Smooth muscle cell (in vitro differentiated cells): Measurements from ENCODE around the gene CRYGS. TPM values are rescaled to one million over a fixed set of nuclear protein-coding genes. Genes with fewer than 3 reads are reported as not detected.

ENCODE experiments used
- DNase-seq: peaks from one replicate; lab custom pipeline; 2025; ENCODE audit not compliant: unreplicated experiment; lab: John Stamatoyannopoulos, UW
- H2AFZ ChIP-seq: fragments of 200-600 bp; sonication (generic); 2 replicates; pipeline ENCODE4 v1.6.0; 2016; ENCODE audit warnings: antibody characterized with exemption, low read depth, mild to moderate bottlenecking
- H3F3A ChIP-seq: fragments of 200-600 bp; sonication (generic); 2 replicates; pipeline ENCODE4 v1.6.0; 2017; ENCODE audit warnings: antibody characterized with exemption, low read depth
- H3K27ac ChIP-seq: fragments of 200-600 bp; sonication (generic); 2 replicates; pipeline ENCODE4 v1.5.1; 2016; ENCODE audit warnings: low read depth, mild to moderate bottlenecking
- H3K27me3 ChIP-seq: fragments of 200-600 bp; sonication (generic); 2 replicates; pipeline ENCODE4 v1.6.1; 2016; ENCODE audit warnings: low read depth, mild to moderate bottlenecking
- H3K36me3 ChIP-seq: fragments of 200-600 bp; sonication (generic); 2 replicates; pipeline ENCODE4 v1.5.1; 2016; ENCODE audit warnings: low read depth
- H3K4me1 ChIP-seq: fragments of 200-600 bp; sonication (generic); 2 replicates; pipeline ENCODE4 v1.5.1; 2016; ENCODE audit warnings: low read depth
- H3K4me2 ChIP-seq: fragments of 200-600 bp; sonication (generic); 2 replicates; pipeline ENCODE4 v1.6.0; 2016; ENCODE audit warnings: mild to moderate bottlenecking
- H3K4me3 ChIP-seq: fragments of 200-600 bp; sonication (generic); 2 replicates; pipeline ENCODE4 v1.5.1; 2016; ENCODE audit warnings: mild to moderate bottlenecking
- H3K79me2 ChIP-seq: fragments of 200-600 bp; sonication (generic); 2 replicates; pipeline ENCODE4 v1.6.0; 2016; ENCODE audit warnings: low read depth, mild to moderate bottlenecking
- H3K9ac ChIP-seq: fragments of 200-600 bp; sonication (generic); 2 replicates; pipeline ENCODE4 v1.6.0; 2016; ENCODE audit warnings: low read depth
- H3K9me3 ChIP-seq: fragments of 200-600 bp; sonication (generic); replicated peaks from 2 replicates; pipeline ENCODE4 v1.5.1; 2016; ENCODE audit warnings: low read depth
- H4K20me1 ChIP-seq: fragments of 200-600 bp; sonication (generic); 2 replicates; pipeline ENCODE4 v1.6.0; 2016; ENCODE audit warnings: low read depth
- WGBS: methylation state at CpG from one replicate; pipeline ENCODE4 v1.1.7; 2016; ENCODE audit warnings: low lambda C conversion rate; 5-methylcytosine and 5-hydroxymethylcytosine counted together
- polyA plus RNA-seq: library from polyadenylated mRNA; unstranded; fragments of >200 nt; fragmentation: Nextera tagmentation; extraction: Ambion mirVana; gene quantifications from 2 replicates; pipeline ENCODE4 v1.2.1, GENCODE V29; 2016
- total RNA-seq: library from RNA; depleted of rRNA; stranded (reverse); fragments of >200 nt; gene quantifications from 2 replicates; pipeline ENCODE4 v1.2.3, GENCODE V29; 2014
- TF ChIP-seq, protein P1 (sequence below): fragments of 200-600 bp; sonication (generic); IDR thresholded peaks from 2 replicates; pipeline ENCODE4 v1.5.1; 2017; ENCODE audit warnings: borderline replicate concordance, mild to moderate bottlenecking, antibody characterized with exemption; ENCODE audit not compliant: insufficient read depth, poor library complexity, severe bottlenecking

Gene CRYGS
- total and polyA plus RNA-seq, 2 experiments from 2014 or later, result 5.5 to 6.6 TPM

DNA sequence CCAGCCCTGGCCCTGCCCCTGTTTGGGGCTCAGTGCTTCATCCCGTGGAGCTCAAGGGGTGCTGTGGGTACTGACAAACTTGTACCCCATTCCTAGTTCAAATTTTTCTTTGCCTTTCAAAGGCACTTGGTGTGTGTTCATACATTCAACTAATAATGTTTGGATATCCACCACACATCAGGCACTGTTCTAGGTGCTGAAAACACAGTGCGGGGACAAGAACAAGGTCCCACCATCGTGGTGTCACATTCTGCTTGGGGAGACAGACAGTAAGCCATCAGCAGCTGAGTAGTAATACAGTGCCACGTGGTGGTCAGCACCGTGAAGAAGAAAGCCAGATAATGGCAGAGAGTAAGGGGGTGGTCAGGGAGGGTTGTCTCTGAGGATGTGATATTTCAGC, 32.5 kb downstream of the CRYGS start:
- Histone ChIP-seq H3K4me2 (no peak overlapping the region), H3K4me1 (no peaks in the 10 kb centered on the region), H3K36me3 (no peaks in the 10 kb centered on the region), H2AFZ (no peak overlapping the region), H3K9me3 (no peaks in the 10 kb centered on the region), H3K27ac (no peak overlapping the region), H4K20me1 (no peaks in the 10 kb centered on the region), H3K4me3 (no peak overlapping the region), H3K79me2 (no peaks in the 10 kb centered on the region), H3K9ac (no peak overlapping the region), H3K27me3 (peaks cover 14% of the 10 kb centered on the region), H3F3A (no peaks in the 10 kb centered on the region)
- 76% methylated on average over 5 of the region's 5 CpGs for whole genome bisulfite sequencing
- TF ChIP-seq, protein P1, sequence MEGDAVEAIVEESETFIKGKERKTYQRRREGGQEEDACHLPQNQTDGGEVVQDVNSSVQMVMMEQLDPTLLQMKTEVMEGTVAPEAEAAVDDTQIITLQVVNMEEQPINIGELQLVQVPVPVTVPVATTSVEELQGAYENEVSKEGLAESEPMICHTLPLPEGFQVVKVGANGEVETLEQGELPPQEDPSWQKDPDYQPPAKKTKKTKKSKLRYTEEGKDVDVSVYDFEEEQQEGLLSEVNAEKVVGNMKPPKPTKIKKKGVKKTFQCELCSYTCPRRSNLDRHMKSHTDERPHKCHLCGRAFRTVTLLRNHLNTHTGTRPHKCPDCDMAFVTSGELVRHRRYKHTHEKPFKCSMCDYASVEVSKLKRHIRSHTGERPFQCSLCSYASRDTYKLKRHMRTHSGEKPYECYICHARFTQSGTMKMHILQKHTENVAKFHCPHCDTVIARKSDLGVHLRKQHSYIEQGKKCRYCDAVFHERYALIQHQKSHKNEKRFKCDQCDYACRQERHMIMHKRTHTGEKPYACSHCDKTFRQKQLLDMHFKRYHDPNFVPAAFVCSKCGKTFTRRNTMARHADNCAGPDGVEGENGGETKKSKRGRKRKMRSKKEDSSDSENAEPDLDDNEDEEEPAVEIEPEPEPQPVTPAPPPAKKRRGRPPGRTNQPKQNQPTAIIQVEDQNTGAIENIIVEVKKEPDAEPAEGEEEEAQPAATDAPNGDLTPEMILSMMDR, result no peak
- no peak for DNase-seq

DNA sequence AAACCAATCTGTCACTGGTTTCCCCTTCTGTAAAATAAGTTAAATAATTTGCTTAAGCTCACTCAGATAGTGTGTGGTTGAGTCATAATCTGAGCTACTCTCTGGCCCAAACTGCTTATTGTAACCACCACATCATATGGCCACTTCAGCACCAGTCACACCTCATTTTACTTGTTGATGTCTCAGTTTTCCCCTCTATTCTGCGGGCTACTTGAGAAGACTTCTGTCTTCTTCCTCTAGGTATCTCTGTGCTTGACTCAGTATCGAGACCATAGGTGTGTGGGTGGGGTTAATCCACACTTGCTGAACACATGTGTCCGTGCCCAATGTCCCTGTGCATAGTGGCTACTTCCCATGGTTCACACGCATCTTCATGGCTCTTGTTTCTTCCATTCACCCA, 32.9 kb downstream of the CRYGS start:
- Histone ChIP-seq H3K27ac (no peak overlapping the region), H3K9ac (no peak overlapping the region), H3K9me3 (no peaks in the 10 kb centered on the region), H2AFZ (no peak overlapping the region), H4K20me1 (no peaks in the 10 kb centered on the region), H3K4me3 (no peak overlapping the region), H3K4me2 (no peak overlapping the region), H3K36me3 (no peaks in the 10 kb centered on the region), H3F3A (no peaks in the 10 kb centered on the region), H3K79me2 (no peaks in the 10 kb centered on the region), H3K27me3 (peaks cover 14% of the 10 kb centered on the region), H3K4me1 (no peaks in the 10 kb centered on the region)
- DNase-seq, result no peak
- TF ChIP-seq, protein P1, result no peak
- whole genome bisulfite sequencing, result 93% methylated on average over 4 of the region's 4 CpGs

DNA sequence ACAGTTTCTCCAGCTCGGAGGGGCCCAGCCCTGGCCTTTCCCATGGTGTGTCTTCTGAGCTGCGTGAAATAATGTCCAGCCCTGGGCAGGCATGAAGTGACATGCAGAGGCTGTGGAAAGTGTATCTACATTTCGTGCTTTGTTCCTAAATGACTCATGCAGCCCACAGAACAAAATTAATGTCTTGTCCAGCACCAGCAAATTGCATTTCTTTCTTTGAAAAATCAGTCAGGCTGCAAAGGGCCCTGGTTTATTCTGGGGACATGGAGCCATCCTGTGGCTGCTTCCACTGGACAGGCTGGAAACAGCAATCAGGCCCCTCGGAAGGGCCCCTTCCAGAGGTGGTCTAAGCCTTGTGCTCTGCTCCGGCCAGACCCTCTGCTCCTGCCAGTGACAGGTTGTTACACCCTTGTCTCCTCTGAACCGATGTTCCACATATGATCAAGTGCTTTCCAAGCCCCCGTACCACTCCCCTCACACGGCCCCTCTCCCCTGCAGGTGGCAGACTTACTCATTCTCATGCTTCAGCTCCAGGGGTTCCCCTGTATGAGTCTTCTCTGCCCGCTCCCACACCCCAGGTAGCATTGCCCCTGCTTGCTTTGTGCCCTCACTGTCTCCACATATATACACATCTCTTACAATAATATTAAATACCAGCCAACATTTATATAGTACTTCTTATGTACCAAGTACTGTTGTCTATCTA, 33.7 kb downstream of the CRYGS start:
- H3F3A ChIP-seq, result no peaks in the 10 kb centered on the region
- no peak overlapping the region for H3K9ac ChIP-seq
- H3K4me3 ChIP-seq, result no peak overlapping the region
- H4K20me1 ChIP-seq, result no peaks in the 10 kb centered on the region
- peaks cover 14% of the 10 kb centered on the region for H3K27me3 ChIP-seq
- no peak overlapping the region for H3K4me2 ChIP-seq
- no peaks in the 10 kb centered on the region for H3K9me3 ChIP-seq
- no peaks in the 10 kb centered on the region for H3K4me1 ChIP-seq
- 73% methylated on average over 9 of the region's 9 CpGs for WGBS
- no peak overlapping the region for H3K27ac ChIP-seq
- H2AFZ ChIP-seq, result no peak overlapping the region
- H3K36me3 ChIP-seq, result no peaks in the 10 kb centered on the region
- no peaks in the 10 kb centered on the region for H3K79me2 ChIP-seq
- DNase-seq, result no peak
- TF ChIP-seq, protein P1, result no peak

DNA sequence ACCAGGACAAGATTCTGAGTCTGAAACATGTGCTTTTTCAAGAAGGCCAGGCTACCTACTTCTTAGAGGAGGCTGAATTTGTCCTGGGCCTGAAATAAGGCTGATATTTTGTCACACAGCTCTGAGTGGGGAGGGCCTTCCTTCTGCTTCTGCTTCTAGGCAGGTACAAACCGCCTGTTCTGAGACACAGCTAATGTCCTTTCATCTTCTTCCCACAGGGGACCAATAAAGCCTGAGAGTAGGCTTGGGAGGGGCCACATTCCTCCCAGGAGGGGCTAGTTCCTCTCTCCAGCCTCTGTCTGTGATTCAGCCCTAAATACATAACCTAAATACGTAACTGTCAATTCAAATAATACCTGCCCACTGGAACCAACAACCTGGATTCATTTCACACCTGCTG, 34.8 kb downstream of the CRYGS start:
- H3K9me3 ChIP-seq, result no peaks in the 10 kb centered on the region
- H3K9ac ChIP-seq, result no peak overlapping the region
- H3K4me1 ChIP-seq, result no peaks in the 10 kb centered on the region
- H3K27me3 ChIP-seq, result peaks cover 14% of the 10 kb centered on the region
- H3K36me3 ChIP-seq, result no peaks in the 10 kb centered on the region
- H3K4me2 ChIP-seq, result no peak overlapping the region
- no peaks in the 10 kb centered on the region for H3K79me2 ChIP-seq
- H3K4me3 ChIP-seq, result no peak overlapping the region
- no peaks in the 10 kb centered on the region for H3F3A ChIP-seq
- 86% methylated on average over 2 of the region's 2 CpGs for WGBS
- H3K27ac ChIP-seq, result no peak overlapping the region
- TF ChIP-seq, protein P1, result no peak
- DNase-seq, result no peak
- no peaks in the 10 kb centered on the region for H4K20me1 ChIP-seq
- H2AFZ ChIP-seq, result no peak overlapping the region
